GM10266 (cell line): ENCODE measurements around the gene HAUS1.
"Not testable (repeated sequence)": the region's sequence is repeated elsewhere in the genome, so short reads cannot be mapped to it uniquely, and the experiment has no call there.

Source experiments
- DNase-seq: peaks from one replicate; pipeline ENCODE4 v3.0.0; 2012; ENCODE audit errors: extremely low spot score
- TF ChIP-seq, protein P1 (sequence below): IDR thresholded peaks from 2 replicates; pipeline ENCODE4 v1.5.1; 2012; ENCODE audit warnings: mild to moderate bottlenecking, low read depth; ENCODE audit not compliant: control insufficient read depth, insufficient read depth; ENCODE audit errors: missing control alignments

The HAUS1 gene

DNA sequence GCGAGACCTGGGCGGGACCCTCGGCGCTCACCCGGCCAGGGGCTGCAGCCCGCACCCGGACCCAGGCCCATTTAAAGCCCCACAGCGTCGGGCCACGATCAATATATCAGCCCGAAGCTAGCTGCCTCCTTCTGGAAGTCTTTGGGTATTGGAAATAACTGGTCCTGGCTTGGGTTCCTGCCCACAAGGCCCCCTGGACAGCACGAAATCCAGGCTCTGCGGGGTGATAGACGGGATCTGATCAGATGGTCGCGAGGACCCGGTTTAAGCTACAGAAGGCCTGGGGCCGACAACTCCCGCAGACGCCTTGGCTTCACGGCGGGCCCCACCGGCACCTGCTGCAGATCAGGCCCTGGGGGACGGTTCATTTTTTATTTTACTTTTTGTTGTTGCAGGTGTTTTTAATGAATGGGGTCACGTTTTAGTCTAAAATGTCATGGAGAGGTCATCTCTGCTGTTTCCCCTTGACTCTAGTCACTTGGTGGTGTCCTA is 31.8 kb upstream of the HAUS1 start:
- TF ChIP-seq, protein P1, sequence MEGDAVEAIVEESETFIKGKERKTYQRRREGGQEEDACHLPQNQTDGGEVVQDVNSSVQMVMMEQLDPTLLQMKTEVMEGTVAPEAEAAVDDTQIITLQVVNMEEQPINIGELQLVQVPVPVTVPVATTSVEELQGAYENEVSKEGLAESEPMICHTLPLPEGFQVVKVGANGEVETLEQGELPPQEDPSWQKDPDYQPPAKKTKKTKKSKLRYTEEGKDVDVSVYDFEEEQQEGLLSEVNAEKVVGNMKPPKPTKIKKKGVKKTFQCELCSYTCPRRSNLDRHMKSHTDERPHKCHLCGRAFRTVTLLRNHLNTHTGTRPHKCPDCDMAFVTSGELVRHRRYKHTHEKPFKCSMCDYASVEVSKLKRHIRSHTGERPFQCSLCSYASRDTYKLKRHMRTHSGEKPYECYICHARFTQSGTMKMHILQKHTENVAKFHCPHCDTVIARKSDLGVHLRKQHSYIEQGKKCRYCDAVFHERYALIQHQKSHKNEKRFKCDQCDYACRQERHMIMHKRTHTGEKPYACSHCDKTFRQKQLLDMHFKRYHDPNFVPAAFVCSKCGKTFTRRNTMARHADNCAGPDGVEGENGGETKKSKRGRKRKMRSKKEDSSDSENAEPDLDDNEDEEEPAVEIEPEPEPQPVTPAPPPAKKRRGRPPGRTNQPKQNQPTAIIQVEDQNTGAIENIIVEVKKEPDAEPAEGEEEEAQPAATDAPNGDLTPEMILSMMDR = no peak
- no peak for DNase-seq

DNA sequence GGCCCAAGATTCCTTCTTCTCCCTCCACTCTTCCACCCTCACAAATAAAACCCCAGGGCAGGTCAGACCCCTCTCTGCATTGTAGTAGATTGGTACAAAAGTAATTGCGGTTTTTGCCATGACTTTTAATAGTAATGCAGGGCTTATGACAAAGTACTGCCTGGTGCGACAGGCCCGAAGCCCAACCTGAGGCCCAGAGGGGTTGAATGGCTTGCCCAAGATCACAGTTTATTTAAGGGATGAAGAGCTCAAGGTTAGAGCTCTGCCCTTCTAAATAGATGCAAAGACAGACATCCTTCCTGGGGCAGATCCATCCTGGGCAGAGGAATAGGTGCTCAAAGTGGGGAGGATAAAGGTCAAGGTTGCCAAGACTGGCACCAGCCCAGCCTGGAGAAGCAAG is 31.2 kb upstream of the HAUS1 start:
- TF ChIP-seq, protein P1 = no peak

DNA sequence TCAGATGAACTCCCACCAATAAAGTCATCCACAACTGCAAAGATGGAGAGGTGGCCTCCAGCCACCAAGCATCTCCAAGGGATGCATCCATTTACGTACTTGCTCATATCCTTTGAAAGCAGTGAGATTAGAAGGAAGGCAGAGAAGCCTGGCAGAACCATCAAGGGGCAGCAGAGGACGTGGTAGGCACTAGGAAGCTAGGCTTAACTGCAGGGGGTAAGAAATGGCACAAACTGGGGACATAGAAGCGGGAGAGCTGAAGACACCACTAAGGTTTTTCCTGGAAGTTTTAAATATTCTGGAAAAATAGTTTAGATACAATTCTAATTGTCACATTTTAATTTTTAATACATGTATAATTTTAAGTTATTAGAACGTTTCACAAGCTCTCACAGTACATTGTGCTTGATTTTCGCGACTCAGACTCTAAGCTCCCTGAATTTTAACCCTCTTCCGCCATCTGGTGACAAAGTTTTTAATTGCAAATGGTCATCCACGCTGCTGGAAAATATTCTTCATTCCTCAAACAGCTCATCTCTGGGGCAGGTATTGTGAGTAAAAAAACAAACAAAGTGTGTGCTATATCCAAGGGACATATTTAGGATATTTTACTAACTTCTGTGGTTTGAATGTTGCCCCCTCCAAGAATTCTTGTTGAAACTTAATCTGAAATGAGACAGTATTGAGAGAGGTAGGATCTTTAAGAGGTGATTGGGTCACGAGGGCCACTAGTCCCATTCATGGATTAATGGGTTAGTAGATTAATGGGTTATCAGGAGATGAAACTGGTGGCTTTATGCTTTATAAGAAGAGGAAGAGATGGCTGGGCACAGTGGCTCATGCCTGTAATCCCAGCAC is 30.5 kb upstream of the HAUS1 start:
- TF ChIP-seq, protein P1 = peak; percentile 68
- DNase-seq = no peak

More for the DNA sequence above, 31.2 kb upstream of the HAUS1 start:
- DNase-seq = no peak

DNA sequence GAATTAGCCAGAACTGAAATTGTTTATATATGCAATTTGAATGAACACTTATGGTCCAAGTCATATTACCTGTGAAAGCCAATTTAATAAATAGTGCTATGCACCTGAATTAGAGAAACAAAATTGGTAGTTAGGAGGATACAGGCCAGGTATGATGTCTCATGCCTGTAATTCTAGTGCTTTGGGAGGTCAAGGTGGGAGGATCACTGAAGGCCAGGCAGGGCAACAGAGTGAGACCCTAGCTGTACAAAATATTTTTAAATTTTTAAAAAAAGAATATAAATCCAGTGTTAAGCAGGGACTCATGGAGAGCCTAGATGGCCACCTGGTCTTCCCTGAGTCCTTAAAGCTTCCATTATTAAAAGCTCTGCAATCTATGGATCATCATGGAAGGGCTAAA is 24.8 kb upstream of the HAUS1 start:
- TF ChIP-seq, protein P1 = no peak
- no peak for DNase-seq

DNA sequence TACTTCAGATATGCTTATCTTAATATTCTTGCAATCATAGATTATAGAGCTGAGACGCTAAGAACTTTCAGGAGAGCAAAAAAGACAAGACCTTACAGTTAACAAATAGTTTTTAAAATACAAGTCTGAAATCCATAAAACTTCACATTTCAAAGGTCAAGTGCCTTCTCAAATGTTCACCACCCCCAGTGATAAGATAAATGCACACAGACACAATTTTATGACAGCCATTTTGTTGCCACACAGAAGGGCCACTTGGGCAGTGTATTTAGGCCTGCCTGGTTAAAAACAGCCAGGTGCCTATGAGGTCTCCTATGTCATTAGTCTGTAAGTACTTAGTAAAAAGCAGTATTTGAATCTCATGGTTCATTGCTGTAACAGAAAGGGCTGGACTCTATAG is 24.0 kb upstream of the HAUS1 start:
- no peak for DNase-seq
- TF ChIP-seq, protein P1 = no peak

DNA sequence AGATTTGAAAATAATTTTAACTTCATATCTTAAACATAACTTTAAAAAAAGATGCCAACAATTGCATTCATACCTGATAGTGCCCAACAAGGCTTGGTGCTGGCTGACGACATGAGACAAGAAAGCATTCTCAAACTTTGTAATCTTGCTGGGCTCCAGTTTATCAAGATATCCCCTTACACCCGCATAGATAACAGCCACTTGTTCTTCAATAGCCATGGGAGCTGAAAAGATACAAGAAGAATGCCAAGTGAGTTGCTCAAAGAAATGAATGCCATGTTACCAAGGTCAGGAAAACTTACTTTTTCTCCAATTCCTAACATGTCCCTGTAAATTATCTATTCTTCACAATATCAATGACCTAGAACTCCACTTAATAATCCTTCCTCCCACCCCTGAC is 19.8 kb upstream of the HAUS1 start:
- TF ChIP-seq, protein P1 = no peak
- DNase-seq = no peak

DNA sequence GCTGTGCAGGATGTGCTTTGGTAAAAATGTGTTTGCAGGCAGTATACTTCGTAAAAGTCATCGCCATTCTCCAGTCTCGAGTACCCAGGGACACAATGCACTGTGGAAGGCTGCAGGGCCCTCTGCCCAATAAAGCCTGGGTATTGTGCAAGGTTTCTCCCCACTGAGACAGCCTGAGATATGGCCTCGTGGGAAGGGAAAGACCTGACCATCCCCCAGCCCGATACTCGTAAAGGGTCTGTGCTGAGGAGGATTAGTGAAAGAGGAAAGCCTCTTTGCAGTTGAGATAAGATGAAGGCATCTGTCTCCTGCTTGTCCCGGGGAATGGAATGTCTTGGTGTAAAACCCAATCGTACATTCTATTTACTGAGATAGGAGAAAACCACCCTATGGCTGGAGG is 15.7 kb upstream of the HAUS1 start:
- not testable (repeated sequence) for DNase-seq

DNA sequence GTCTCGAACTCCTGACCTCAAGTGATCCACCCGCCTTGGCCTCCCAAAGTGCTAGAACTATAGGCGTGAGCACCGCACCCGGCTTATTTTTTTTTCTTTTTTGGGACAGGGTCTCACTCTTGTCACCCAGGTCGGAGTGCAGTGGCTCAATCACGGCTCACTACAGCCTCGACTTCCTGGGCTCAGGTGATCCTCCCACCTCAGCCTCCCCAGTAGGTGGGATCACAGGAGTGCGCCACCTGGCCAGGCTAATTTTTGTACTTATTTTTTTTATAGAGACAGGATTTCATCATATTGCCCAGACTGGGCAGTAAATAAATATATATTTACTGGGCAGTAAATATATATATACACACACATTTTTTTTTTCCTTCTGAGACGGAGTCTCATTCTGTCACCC is 8.7 kb upstream of the HAUS1 start:
- TF ChIP-seq, protein P1 = no peak
- DNase-seq = no peak
